ENCODE results near the gene HLCS. TPM values are rescaled to one million over a fixed set of nuclear protein-coding genes. Genes with fewer than 3 reads are reported as not detected.

Gene HLCS
- total and polyA plus RNA-seq, 2 donors (not counting 3 experiments of a cell fraction or from before 2014, with no cell fraction given), result 6.7 to 17.2 TPM

GRCh38 chr21:36709868-36710728, 256.4 kb downstream of the HLCS start:
- H3K79me2 ChIP-seq (ENCODE audit: control insufficient read depth, insufficient read depth, low read length), result no peaks in the 10 kb centered on the region
- no peak for FAIRE-seq
- intact Hi-C loops (cut with micrococcal nuclease) (loop anchor here (2.0 to 5.0 kb wide), 2 partner anchors 15 to 288 kb away; no protein-coding TSS in a partner anchor), dilution Hi-C loops (cut with MboI; ENCODE audit: extremely low pct_ligation_motif_present, low sequenced_read_pairs) (no loop called here)
- no peaks in the 10 kb centered on the region for H3K36me3 ChIP-seq (ENCODE audit: control insufficient read depth in 2 of 2, extremely low read depth in 1 of 2, insufficient read depth in 2 of 2, low read length in 2 of 2)
- H3K27me3 ChIP-seq (ENCODE audit: control insufficient read depth in 2 of 2, insufficient read depth in 2 of 2, low read length in 2 of 2), result peaks cover 86 to 100% of the 10 kb centered on the region in 2 experiments
- H3K9me3 ChIP-seq (replicated peaks; ENCODE audit: control insufficient read depth, insufficient read depth, low read length), result no peaks in the 10 kb centered on the region
- H3K4me3 ChIP-seq (replicated peaks in 1 of 3; ENCODE audit: insufficient read depth in 1 of 3, low read depth in 1 of 3, low read length in 3 of 3), result no peak overlapping the region
- H3K9ac ChIP-seq (replicated peaks; ENCODE audit: extremely low read depth, insufficient read depth, low read length), result no peak overlapping the region
- no peak for DNase-seq (ENCODE audit: low read depth, low spot score)
- H4K20me1 ChIP-seq (replicated peaks; ENCODE audit: control insufficient read depth, extremely low read depth, insufficient read depth, low read length), result no peaks in the 10 kb centered on the region
- peak overlapping the region; percentile 9 for H3K4me2 ChIP-seq (ENCODE audit: insufficient read depth, low read length)
- ChIA-PET CTCF (interaction anchor here (1.0 to 2.5 kb wide), 4 partner anchors 20 to 217 kb away, joined by 3 to 14 read pairs (median 4); no protein-coding TSS in a partner anchor), POLR2A (no interaction called here)
- no peak overlapping the region for H3K27ac ChIP-seq (ENCODE audit: insufficient read depth, low read depth, low read length)
- BruUV-seq (replicated peaks), result no TSS peak
- no peaks in the 10 kb centered on the region for H3K9me1 ChIP-seq (replicated peaks; ENCODE audit: control insufficient read depth, extremely low read depth, insufficient read depth, low read length)
- H2AFZ ChIP-seq (ENCODE audit: low read depth, low read length), result no peak overlapping the region
- no peaks in the 10 kb centered on the region for H3K4me1 ChIP-seq (ENCODE audit: control insufficient read depth, extremely low read depth, insufficient read depth, low read length)
- TF ChIP-seq EZH2 (IDR thresholded peaks at IDR 0.05; ENCODE audit: borderline replicate concordance, low read depth, low read length, severe bottlenecking) (peak; percentile 70), FOS (IDR thresholded peaks at IDR 0.05; ENCODE audit: borderline replicate concordance, insufficient read depth, low read length) (no peak), GATA2 (IDR thresholded peaks at IDR 0.05; ENCODE audit: insufficient read depth, insufficient read length, low read depth, low read length) (no peak)

GRCh38 chr21:36709030-36709867, 257.2 kb downstream of the HLCS start:
- no peaks in the 10 kb centered on the region for H4K20me1 ChIP-seq (replicated peaks; ENCODE audit: control insufficient read depth, extremely low read depth, insufficient read depth, low read length)
- intact Hi-C loops (cut with micrococcal nuclease), result loop anchor here (5.0 kb wide), 1 partner anchor 287 kb away; no protein-coding TSS in a partner anchor
- POLR2A ChIA-PET, result no interaction called here
- no peak overlapping the region for H3K4me2 ChIP-seq (ENCODE audit: insufficient read depth, low read length)
- FAIRE-seq (no peak), DNase-seq (ENCODE audit: low read depth, low spot score) (no peak)
- no peaks in the 10 kb centered on the region for H3K9me3 ChIP-seq (replicated peaks; ENCODE audit: control insufficient read depth, insufficient read depth, low read length)
- H2AFZ ChIP-seq (ENCODE audit: low read depth, low read length), result no peak overlapping the region
- BruUV-seq (replicated peaks), result no TSS peak
- no peak overlapping the region for H3K9ac ChIP-seq (replicated peaks; ENCODE audit: extremely low read depth, insufficient read depth, low read length)
- no peak overlapping the region for H3K4me3 ChIP-seq (replicated peaks in 1 of 3; ENCODE audit: insufficient read depth in 1 of 3, low read depth in 1 of 3, low read length in 3 of 3)
- CTCF ChIA-PET, result interaction anchor here (1.7 to 2.5 kb wide), 2 partner anchors 78 to 218 kb away, joined by 6 to 14 read pairs; no protein-coding TSS in a partner anchor
- no peaks in the 10 kb centered on the region for H3K36me3 ChIP-seq (ENCODE audit: control insufficient read depth in 2 of 2, extremely low read depth in 1 of 2, insufficient read depth in 2 of 2, low read length in 2 of 2)
- H3K27me3 ChIP-seq (ENCODE audit: control insufficient read depth in 2 of 2, insufficient read depth in 2 of 2, low read length in 2 of 2), result peaks cover 87 to 100% of the 10 kb centered on the region in 2 experiments
- no peaks in the 10 kb centered on the region for H3K9me1 ChIP-seq (replicated peaks; ENCODE audit: control insufficient read depth, extremely low read depth, insufficient read depth, low read length)
- H3K4me1 ChIP-seq (ENCODE audit: control insufficient read depth, extremely low read depth, insufficient read depth, low read length), result no peaks in the 10 kb centered on the region
- TF ChIP-seq POLR2A (IDR thresholded peaks at IDR 0.05; ENCODE audit: low read depth, low read length) (no peak), POLR2AphosphoS5 (IDR thresholded peaks at IDR 0.05; ENCODE audit: insufficient read depth, low read depth, low read length) (no peak), EZH2 (IDR thresholded peaks at IDR 0.05; ENCODE audit: borderline replicate concordance, low read depth, low read length, severe bottlenecking) (peak; percentile 62), CTCF (IDR thresholded peaks at IDR 0.05; ENCODE audit: extremely low read depth in 1 of 2, insufficient read depth in 1 of 2, low read depth in 1 of 2, low read length in 2 of 2) (no peak)
- H3K79me2 ChIP-seq (ENCODE audit: control insufficient read depth, insufficient read depth, low read length), result no peaks in the 10 kb centered on the region
- H3K27ac ChIP-seq (ENCODE audit: insufficient read depth, low read depth, low read length), result no peak overlapping the region
- dilution Hi-C loops (cut with MboI; ENCODE audit: extremely low pct_ligation_motif_present, low sequenced_read_pairs), result no loop called here

Measured in endothelial cell of umbilical vein (primary cell).